GM19238 (cell line): ENCODE data around the gene PRUNE2.
"Not testable (repeated sequence)": the region's sequence is repeated elsewhere in the genome, so short reads cannot be mapped to it uniquely, and the experiment has no call there.

ENCODE experiments used
- DNase-seq: peaks from one replicate; pipeline ENCODE4 v3.0.0; 2011; ENCODE audit warnings: low spot score; ENCODE audit not compliant: insufficient read length

PRUNE2 gene

GRCh38 chr9:76697081-76697480 lies 208.8 kb downstream of the PRUNE2 start:
- DNase-seq = no peak

- DNase-seq = no peak
Observed at GRCh38 chr9:76693912-76694311, 212.0 kb downstream of the PRUNE2 start.

DNA sequence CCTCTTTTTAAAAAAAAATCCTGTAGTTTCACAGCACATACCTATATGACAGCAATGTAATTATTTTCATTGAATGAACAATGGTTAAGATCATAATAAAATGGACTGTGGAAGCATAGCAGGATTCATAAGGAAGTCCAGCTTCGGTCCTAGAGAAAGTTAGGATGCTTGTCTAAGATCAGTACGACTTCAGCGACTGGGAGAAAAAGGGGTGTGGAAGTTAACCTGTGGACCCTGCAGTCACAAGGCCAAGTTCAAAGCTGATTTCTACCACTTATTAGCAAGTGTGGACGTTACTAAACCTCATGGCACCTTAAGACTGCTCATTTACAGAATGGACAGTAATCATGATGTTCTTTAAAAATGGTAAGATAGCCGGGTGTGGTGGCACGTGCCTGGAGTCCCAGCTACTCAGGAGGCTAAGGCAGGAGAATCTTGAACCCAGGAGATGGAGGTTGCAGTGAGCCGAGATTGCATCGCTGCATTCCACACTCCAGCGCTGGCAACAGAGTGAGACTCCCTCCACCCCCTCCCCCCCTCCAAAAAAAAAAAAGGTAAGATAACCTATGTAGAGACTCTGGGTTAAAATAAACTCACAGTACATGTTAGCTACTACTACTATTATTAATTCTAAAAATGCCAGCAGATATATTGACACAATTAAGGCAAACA lies 213.3 kb downstream of the PRUNE2 start:
- no peak for DNase-seq

- no peak for DNase-seq
Observed at GRCh38 chr9:76691517-76692313, 214.2 kb downstream of the PRUNE2 start.

DNA sequence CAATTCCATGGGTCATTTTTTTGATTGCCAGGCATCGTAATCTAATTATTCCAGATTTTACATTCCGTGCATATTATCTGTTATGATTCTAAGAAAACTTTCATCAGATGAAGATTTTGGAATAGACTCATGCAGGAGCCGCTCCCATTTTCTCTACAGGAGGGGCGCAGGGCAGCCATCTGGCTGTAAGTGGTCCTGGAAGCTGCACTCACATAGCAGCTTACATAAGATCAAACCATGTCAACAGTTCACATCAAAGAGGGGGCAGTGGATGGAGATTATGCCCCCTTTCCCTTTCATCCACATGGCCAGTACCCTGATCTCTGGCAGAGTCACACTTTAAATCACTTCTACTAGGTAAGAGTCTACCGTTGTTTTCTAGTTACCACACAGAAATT lies 214.9 kb downstream of the PRUNE2 start:
- DNase-seq = no peak

- DNase-seq = no peak
Observed at GRCh38 chr9:76690246-76690972, 215.5 kb downstream of the PRUNE2 start.

- no peak for DNase-seq
Observed at GRCh38 chr9:76688471-76689238, 217.3 kb downstream of the PRUNE2 start.

DNA sequence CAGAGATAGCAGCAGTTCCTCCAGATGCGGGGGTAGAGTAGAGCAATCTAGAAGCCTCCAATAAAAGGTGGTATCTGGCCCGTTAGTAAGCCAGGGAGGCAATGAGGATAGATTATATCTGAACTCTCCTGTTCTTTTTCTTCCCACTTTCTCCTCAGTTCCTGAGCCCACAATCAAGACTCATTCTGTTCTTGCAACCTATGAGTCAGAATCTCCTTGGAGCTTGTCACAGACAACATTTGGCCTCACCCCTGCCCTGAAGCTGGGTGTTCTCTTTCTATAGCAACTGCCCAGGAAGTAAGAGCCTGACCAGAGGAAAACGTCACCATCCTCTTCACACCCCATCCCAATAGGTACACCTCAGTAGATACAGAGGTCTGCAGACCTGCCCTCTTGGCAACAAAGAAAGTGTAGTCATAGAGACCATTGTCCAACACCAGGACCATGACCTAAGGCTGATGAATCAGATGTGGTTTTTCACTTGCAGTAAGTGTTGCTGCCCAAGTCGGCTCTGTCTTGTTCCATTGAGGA lies 218.0 kb downstream of the PRUNE2 start:
- DNase-seq = no peak

DNA sequence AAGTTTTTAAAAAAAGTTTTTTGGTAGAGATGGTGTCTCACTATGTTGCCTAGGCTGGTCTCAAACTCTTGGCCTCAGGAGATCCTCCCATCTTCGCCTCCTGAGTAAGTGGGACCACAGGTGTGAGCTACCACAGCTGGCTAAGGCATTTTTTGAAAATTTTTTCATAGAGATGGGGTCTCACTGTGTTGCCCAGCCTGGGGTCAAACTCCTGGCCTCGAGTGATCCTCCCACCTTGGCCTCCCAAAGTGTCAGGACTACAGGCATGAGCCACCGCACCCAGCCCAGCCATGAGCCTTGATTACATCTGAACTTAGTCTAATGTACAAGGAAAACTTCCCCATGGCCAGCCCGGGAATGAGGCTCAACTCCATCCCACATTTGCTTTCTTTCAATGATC lies 219.2 kb downstream of the PRUNE2 start:
- DNase-seq = no peak

GRCh38 chr9:76684213-76684612 lies 221.7 kb downstream of the PRUNE2 start:
- DNase-seq = no peak

- no peak for DNase-seq
Observed at GRCh38 chr9:76681556-76681955, 224.4 kb downstream of the PRUNE2 start.

GRCh38 chr9:76680716-76681425 lies 225.0 kb downstream of the PRUNE2 start:
- no peak for DNase-seq

DNA sequence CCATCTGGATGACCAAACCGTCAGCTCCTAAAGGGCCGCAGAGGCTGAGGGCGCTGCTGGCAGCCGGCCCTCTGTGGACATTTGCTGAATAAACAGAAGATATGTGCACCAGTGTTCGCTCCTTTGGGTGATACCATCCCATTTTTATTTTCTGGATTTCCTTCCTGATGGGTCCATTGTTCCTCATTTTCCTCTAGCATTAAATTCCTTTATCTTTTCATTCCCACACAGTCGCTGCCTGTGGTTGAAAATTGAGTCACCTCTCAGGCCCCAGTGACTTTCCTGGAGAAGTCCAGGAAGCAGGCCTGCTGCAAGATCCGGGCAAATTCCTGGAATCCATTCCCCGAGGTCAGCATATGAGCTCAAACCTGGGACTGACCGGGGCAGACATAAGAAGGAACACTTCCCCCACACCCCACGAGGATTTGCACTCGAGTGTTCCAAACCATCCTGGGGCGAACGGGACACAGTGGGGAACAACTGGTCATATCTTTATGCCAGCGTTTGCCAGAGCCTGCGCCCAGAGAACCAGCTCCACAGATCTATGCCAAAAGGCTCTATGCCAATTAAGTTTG lies 228.3 kb downstream of the PRUNE2 start:
- DNase-seq = no peak

GRCh38 chr9:76676857-76677256 lies 229.1 kb downstream of the PRUNE2 start:
- DNase-seq = no peak

DNA sequence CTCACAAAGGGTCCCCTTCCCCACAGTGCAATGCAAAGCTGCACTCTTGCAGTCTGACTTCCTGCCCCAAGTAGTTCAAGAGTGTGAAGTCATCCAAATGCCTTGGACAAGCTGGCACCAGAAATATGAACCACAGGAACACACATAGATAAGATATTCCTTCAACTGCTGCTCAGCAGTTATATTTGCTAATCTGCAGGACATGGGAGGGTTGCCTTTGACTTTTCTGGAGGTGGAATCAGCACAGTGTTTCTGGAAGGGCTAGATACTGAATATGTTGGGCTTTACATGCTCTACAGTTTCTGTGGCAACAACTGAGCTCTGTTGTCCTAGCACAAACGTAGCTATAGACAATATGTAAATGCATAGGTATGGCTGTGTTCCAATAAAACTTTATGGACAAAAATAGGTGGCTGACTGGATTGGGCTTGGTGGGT lies 238.4 kb downstream of the PRUNE2 start:
- no peak for DNase-seq

GRCh38 chr9:76665966-76666365 lies 239.9 kb downstream of the PRUNE2 start:
- not testable (repeated sequence) for DNase-seq

- no peak for DNase-seq
Observed at GRCh38 chr9:76665458-76665857, 240.5 kb downstream of the PRUNE2 start.

GRCh38 chr9:76664120-76664519 lies 241.8 kb downstream of the PRUNE2 start:
- no peak for DNase-seq

DNA sequence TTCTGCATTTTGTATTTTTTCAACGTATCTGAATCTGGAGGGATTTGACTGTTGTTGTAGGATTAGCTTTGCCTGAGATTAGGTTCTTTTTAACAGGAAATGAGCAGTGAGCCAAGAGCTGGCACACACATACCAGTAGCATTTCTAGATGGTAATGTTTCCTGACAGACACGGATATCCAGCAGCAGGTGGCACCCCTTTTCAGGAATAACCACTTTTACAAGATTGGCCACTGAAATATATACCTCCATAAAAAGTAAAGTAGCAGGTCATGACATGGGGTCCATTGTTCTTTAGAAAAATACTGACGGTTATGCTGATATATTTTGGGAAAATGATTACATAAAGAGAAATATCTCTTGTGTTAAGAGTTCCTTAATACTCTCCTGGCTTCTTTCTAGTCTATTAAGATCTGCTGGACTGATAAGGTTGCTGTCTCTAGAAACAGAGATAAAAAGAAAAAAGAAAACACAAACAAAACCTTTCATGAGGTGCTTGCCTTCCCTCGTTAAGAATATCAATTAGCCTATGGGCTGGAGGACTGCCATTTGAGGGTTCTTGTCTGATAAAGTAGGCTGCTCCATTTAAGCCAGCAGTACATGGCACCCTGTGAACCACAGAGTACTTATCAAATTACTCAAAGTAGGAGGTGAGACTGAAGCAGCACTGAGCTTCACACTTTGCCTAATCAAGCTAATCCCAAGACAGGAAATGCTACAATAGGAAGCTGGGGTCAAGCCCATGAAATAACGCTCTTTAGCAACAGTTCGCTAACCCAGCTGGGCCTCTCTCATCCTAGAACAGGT lies 243.2 kb downstream of the PRUNE2 start:
- no peak for DNase-seq
